GM21367 (cell line): ENCODE data around the gene FBXL15.
A peak's percentile ranks its signal among the peaks of the same experiment; 100 is the strongest.

Source experiments
- ATAC-seq: cut with Tn5 transposase; IDR thresholded peaks from one replicate; pipeline ENCODE4 v1.9.1; 2021; ENCODE audit not compliant: unreplicated experiment

FBXL15 gene

DNA sequence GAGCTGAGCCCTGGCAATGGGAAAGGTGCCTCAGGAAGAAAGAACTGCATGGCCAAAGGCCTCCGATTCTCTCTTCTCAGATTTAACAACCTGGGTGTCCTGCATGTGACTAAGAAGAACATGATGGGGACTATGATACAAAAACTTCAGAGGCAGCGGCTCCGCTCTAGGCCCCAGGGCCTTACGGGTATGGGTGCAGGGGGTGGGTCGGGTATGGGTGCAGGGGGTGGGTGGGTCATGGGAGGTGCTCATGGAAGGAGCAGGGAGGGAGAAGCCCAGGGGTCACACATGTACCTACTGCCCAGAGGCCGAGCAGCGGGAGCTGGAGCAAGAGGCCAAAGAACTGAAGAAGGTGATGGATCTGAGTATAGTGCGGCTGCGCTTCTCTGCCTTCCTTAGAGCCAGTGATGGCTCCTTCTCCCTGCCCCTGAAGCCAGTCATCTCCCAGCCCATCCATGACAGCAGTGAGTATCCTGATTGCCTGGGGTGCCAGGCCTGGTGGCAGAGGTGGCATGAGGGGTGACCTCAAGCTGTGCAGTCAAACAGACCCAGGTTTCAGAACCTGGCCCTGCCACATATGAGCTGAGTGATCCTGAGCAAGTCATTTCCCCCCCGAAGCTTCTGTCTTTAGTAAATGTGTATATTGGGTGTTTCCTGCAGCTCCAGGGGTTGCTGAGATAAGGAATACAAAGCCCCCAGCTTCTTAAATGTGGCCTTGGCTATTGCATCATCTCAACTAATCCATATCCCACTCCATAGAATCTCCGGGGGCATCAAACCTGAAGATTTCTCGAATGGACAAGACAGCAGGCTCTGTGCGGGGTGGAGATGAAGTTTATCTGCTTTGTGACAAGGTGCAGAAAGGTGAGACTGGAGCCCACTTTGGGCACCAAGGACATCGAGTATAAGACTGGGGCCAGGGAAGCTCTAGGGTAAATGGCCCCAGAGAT is 23.1 kb upstream of the FBXL15 start:
- no peak for ATAC-seq

DNA sequence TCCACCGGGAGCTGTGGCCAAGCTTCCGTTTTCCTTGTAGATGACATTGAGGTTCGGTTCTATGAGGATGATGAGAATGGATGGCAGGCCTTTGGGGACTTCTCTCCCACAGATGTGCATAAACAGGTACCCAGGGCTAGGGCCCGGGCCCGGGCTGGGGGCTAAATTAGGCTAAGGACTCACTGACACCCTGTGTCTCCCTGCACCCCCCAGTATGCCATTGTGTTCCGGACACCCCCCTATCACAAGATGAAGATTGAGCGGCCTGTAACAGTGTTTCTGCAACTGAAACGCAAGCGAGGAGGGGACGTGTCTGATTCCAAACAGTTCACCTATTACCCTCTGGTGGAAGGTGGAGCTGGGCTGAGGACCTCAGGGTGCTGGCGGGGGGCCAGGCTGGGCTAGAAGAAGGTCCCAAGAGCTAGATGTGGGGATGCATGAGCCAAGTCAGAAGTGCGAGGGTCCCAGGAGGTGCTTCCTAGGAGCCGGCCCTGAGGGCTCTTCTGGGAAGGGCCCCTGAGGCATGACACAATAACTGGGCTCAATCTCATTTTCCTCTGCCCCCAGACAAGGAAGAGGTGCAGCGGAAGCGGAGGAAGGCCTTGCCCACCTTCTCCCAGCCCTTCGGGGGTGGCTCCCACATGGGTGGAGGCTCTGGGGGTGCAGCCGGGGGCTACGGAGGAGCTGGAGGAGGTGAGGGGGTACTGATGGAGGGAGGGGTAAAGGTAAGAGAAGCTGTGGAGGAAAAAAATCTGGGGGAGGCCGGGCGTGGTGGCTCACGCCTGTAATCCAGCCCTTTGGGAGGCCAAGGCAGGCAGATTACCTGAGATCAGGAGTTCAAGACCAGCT is 22.2 kb upstream of the FBXL15 start:
- no peak for ATAC-seq

DNA sequence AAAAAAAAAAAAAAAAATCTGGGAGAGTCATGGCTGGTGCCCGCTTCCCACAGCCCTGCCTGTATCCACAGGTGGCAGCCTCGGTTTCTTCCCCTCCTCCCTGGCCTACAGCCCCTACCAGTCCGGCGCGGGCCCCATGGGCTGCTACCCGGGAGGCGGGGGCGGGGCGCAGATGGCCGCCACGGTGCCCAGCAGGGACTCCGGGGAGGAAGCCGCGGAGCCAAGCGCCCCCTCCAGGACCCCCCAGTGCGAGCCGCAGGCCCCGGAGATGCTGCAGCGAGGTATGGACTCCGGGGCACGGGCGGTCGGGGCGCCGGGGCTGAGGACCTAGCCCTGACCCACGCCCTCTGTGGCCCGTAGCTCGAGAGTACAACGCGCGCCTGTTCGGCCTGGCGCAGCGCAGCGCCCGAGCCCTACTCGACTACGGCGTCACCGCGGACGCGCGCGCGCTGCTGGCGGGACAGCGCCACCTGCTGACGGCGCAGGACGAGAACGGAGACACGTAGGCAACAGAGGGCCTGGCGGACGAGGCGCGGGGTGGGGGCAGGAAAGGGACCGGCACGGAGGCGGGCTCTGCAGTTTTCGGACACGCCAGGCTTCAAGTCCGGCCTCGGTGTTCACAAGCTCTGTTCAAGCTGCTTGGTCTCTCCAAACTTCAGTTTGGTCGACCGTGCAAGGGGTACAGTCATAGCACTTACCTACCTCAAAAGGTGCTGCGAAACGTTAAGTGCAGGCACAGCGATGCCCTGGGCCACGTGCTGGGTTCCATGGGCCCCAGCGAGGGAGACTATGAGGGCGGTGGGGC is 21.2 kb upstream of the FBXL15 start:
- peak; percentile 34 for ATAC-seq

DNA sequence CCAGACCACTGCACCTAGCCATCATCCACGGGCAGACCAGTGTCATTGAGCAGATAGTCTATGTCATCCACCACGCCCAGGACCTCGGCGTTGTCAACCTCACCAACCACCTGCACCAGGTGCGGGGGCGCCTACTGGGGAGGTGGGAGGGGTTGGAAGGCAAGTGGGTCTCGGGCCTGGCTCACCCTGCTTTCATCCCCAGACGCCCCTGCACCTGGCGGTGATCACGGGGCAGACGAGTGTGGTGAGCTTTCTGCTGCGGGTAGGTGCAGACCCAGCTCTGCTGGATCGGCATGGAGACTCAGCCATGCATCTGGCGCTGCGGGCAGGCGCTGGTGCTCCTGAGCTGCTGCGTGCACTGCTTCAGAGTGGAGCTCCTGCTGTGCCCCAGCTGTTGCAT is 20.6 kb upstream of the FBXL15 start:
- ATAC-seq = no peak

- no peak for ATAC-seq
Observed at GRCh38 chr10:102400598-102401341, 19.9 kb upstream of the FBXL15 start.

DNA sequence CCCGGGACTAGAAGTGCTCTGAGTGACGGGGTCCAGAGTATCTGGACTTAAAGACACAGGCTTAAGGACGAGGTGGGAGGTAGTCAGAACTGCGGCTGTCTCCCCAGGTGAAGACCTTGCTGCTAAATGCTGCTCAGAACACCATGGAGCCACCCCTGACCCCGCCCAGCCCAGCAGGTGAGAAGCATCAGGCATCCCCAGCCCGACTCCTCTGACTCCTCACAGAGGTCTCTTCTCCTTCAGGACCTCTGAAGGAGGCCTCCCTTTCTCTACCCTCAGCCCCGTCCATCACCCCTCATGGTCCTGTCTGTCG is 19.3 kb upstream of the FBXL15 start:
- no peak for ATAC-seq

- ATAC-seq = no peak
Observed at GRCh38 chr10:102401735-102402511, 18.7 kb upstream of the FBXL15 start.

- ATAC-seq = no peak
Observed at GRCh38 chr10:102402512-102402896, 18.1 kb upstream of the FBXL15 start.

GRCh38 chr10:102403115-102403514 is 17.5 kb upstream of the FBXL15 start:
- ATAC-seq = no peak

DNA sequence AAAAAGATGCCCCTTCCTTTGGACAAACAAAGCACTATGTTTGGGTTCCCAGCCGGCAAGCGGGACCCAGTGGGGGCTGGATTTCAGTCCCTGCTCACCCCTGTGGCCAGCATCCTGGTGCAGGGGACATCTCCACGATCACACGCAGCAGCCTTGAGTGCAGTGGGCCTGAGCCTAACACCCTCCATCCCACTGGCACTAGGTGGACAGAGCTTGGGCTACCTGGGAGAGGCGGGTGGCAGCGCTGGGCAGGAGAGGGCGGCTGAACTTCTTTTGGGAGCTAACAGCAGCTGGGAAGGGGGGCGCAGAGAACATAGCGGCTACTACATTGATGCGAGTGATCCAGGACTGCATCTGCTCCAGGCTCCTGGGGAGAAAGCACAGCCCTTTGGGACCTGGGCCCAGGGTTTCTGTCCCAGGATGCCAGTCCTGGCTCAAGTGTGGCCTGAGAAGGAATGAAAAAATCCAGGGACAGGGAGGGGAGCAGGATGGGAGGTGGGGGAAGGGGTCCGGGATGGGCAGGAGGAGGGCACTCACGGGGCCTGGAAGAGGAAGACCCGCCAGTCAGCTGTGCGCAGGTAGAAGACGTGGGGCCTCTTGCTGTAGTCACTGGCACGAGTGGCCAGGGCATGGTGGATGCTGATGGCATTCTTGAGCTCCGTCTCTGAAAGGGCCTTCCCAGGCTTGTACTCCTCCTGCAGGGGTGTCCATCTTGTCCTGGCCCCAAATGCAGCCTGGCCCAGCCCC is 16.1 kb upstream of the FBXL15 start:
- no peak for ATAC-seq

DNA sequence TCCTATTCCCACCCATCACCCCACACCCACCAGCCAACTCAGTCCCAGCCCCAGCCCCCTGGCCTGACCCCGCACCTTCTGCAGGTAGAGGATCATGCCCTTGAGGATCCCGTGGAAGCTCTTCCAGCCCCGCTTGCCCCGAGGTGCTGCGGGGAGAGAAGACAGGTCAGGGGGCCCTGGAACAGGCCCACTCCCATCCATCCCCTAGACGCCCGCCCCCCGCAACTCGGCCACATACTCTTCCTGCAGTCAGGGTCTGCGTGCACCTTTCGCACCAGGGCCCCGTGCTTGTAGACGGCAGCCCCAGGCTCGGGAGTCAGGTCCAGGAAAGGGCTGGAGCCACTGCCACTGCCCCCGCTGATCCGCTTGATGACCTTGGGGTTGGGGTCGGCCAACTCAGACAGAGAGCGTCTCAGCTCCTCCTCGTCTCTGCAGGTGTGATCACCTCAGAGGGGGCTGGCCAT is 15.5 kb upstream of the FBXL15 start:
- no peak for ATAC-seq

GRCh38 chr10:102405632-102406031 is 15.0 kb upstream of the FBXL15 start:
- no peak for ATAC-seq

DNA sequence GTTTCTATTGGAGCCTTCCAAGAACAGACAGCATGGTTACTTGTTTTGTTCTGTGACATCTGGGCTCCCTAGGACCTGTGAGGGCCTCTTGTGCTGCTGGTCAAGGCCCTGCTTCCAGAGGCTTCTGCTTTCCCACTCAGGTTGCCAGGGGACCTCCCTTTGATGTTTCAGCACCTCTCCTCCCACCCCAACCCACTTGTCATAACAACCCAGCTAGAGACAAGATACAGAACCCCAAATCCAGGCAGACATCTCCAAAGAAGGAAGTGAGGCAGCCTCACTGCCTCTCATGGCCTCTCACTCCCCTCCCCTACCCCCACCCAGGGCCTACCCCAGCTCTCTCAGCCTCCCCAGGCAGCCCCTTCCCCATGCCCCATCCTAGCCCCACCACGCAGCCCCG is 13.8 kb upstream of the FBXL15 start:
- ATAC-seq = no peak

DNA sequence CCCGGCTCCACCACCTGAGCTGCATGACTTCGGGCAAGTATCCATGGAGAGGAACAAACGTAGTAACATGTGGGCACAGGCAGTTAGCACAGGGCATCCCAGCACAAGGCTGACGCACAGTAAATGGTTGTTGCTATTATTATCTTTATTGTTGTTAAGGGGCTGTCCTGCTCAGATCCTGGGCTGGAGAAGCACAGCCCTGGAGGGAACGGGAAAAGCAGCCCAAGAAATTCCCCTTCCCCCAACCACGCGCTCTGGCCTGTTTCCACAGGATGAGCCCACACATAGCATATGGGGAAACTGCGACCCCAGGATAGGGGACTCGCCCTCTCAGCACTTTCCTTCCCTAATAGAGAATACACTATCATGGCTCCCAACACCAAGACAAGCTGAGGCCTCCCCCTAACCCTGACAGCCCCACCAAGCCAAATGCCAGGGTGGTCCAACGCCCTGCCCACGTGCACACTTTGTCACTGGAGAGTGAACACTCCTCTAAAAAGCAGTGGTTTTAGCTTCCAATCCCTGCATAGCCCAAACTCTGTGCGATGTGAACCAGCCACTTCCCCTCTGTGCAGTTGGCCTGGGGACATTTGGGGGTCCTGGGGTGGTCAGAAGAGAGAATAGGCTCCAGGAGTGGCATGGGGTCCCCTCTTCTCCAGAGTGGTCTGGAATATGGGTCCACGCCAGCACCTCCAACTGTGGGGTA is 13.1 kb upstream of the FBXL15 start:
- no peak for ATAC-seq

DNA sequence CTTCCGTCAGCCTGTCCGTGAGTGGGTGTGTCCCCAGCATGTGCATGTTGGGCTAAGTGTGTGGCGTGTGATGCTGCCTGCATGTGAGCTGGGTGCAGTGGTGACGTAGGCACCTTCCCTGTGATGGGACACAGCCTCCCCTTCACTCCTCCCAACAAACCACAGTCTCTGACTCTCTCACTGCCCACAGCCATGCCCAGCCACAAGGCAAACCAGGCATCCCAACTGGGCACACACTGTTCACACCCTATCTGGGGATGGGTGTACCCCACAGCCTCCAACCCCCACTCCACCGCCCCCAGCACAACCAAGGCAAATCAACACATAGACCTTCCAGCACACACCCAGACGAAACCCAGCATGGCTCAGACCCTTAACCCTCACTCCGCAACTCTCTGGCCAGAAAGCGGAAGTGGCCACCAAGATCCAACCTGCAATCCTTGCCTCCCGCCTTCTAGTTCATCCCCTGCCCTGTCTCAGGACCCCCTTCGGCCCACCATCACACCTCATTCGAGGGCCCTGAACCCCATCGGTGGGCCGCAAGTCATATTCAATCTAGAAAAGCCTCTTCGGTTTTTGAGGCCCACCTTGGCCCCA is 12.4 kb upstream of the FBXL15 start:
- ATAC-seq = no peak

DNA sequence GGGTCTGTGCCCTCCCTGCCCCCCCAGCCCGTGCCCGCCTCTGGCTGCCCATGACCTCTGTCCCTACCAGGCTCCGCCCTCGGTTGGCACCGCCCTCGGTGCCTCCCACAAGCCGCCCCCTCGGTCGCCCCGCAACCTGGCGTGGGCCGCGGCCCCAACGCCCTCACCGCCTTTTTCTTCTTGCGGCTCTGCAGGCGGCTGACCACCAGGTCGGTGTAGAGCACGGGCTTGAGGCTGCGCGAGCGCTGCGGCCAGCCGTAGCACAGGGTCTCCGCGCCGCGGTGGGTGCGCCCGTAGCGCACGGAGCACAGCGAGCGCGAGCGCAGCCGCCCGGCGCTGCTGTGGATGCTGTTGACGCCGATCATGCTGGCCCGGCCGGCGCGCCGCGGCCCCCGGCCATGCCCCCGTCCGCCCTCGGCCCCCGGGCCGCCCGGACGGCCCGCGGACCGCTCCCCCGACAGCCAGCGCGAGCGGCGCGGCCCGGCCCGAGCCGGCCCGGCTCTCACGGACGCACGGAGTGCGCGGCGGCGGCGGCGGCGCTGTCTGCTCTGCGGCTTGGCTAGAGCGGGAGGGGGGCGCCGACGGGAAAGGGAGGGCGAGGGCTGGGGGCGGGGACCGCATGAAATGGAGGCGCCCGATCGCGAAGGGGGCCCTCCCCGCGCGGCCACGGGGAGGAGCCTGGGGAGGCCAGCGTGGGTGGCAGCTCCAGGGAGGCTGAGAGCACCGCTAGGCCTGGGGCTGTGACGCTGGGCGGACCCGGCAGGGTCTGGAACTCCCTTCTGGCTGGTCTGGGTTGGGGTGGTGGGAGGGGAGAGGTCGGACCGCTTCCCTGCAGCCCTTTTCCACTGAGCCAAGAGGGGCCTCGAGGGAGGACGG is 11.7 kb upstream of the FBXL15 start:
- ATAC-seq = no peak
